Heart right ventricle (tissue), 16 donors: ENCODE measurements around the gene HECTD3. TPM values are rescaled to one million over a fixed set of nuclear protein-coding genes. Genes with fewer than 3 reads are reported as not detected.
"Not testable (repeated sequence)": the region's sequence is repeated elsewhere in the genome, so short reads cannot be mapped to it uniquely, and the experiment has no call there.

Experiments used
- ATAC-seq, 8 donors: fragments of 200-7000 bp; cut with Tn5 transposase; one replicate each; pipeline ENCODE4 v1.9.1; 2020; ENCODE audit warnings: mild to moderate bottlenecking in 8 of 8, moderate library complexity in 8 of 8, moderate number of reproducible peaks in 1 of 8
- DNase-seq, 2 donors: peaks; one replicate each; pipeline ENCODE4 v3.0.0-alpha.2; 2020
- H3K27ac ChIP-seq, 10 donors: fragments of 200-600 bp; sonication (generic) in 2 of 10; one replicate each; pipeline versions ENCODE4 v1.5.0 to v1.8.0; 2020 to 2022; ENCODE audit warnings: mild to moderate bottlenecking in 3 of 10
- H3K27me3 ChIP-seq, 7 donors: fragments of 200-600 bp; one replicate each; pipeline ENCODE4 v1.8.0; 2021 to 2022; ENCODE audit warnings: mild to moderate bottlenecking in 2 of 7
- H3K36me3 ChIP-seq, 9 donors: fragments of 200-600 bp; sonication (generic) in 1 of 9; one replicate each; pipeline versions ENCODE4 v1.5.0 to v1.8.0; 2020 to 2022; ENCODE audit warnings: mild to moderate bottlenecking in 2 of 9
- H3K4me1 ChIP-seq, 9 donors: fragments of 200-600 bp; sonication (generic) in 1 of 9; one replicate each; pipeline versions ENCODE4 v1.5.0 to v1.8.0; 2020 to 2022; ENCODE audit warnings: mild to moderate bottlenecking in 4 of 9
- H3K4me3 ChIP-seq, 10 donors: fragments of 200-600 bp; sonication (generic) in 2 of 10; one replicate each; pipeline versions ENCODE4 v1.5.0 to v1.8.0; 2020 to 2022; ENCODE audit warnings: mild to moderate bottlenecking in 7 of 10, moderate library complexity in 2 of 10
- H3K9me3 ChIP-seq, 11 donors: fragments of 200-600 bp in 10 of 11; sonication (generic) in 2 of 11; one replicate each; pipeline versions ENCODE4 v1.5.0 to v1.8.0; 2013 to 2022; ENCODE audit warnings: mild to moderate bottlenecking in 2 of 11, control low read depth in 1 of 11, moderate library complexity in 1 of 11
- CTCF ChIP-seq, 9 donors: fragments of 200-600 bp; sonication (generic) in 2 of 9; IDR thresholded peaks; one replicate each; pipeline versions ENCODE4 v1.5.0 to v1.8.0; 2021 to 2022; ENCODE audit warnings: antibody characterized with exemption in 9 of 9, mild to moderate bottlenecking in 5 of 9, moderate library complexity in 1 of 9
- WGBS, 2 donors: extraction: QIAGEN DNeasy Blood & Tissue Kit; methylation state at CpG; one replicate each; pipeline ENCODE4 v1.1.7; 2013; ENCODE audit warnings: inconsistent platforms in 1 of 2; 5-methylcytosine and 5-hydroxymethylcytosine counted together
- intact Hi-C, 10 donors: fragments of 100-400 bp; cut with DNase I; formaldehyde crosslinking; loops; one replicate each; pipeline versions ENCODE4 v1.11.1 to v1.14.2; 2022
- polyA plus RNA-seq, 2 donors: library from polyadenylated mRNA; stranded (reverse); fragments of 200-250 nt; gene quantifications; one replicate each; pipeline ENCODE4 v1.2.3, GENCODE V29; 2013
- total RNA-seq, 10 donors: library from RNA; stranded (reverse); fragmentation: NEBNext Ultra II Directional in 3 of 10; extraction: Animal tissue kit (Norgen Biotek cat#: 25700) in 3 of 10; gene quantifications; one replicate each; pipeline versions ENCODE4 v1.2.1 to v1.2.4, GENCODE V29; 2021 to 2023
- donor health status: Arrhythmogenic right ventricular cardiomyopathy.
- donor health status: ischemic (EF 13 %, LVEDD 7.1; RV severe dilation, severe dysfunction).
- donor health status: healthy with polysubstance abuse.
- donor health status: DM: no; HTN: yes; CAD: no.
- donor health status: DM: no; HTN: no; CAD: no.
- donor health status: ischemic (EF 25% LVEDD 6.9; RV normal size, moderate dysfunction).
- donor health status: ischemic (EF 25% LVEDD 5.7; RV mildly dilated, moderate dysfunction).
- donor health status: healthy.
- donor health status: DM: yes; HTN: yes; CAD: no.
- donor health status: Ischemic cardiomyopathy.
- donor health status: ischemic (EF 35%, LVEDD 5.7; RV mildly dilated, moderate dysfunction).
- donor health status: nonischemic (EF 11% LVEDD 7.7; RV severe dilation, severe dysfunction).
- donor health status: DM: yes; HTN: yes; CAD: no.
- donor health status: PGD.
- donor health status: ischemic (EF 29% LVEDD 5.4; RV normal size, mild dysfunction).
- donor health status: nonischemic (EF 23%, LVEDD 6.1; RV moderate dilation, normal function).

HECTD3 gene
- total and polyA plus RNA-seq, 12 donors = 15.2 to 29.4 (median 18.6) TPM

DNA sequence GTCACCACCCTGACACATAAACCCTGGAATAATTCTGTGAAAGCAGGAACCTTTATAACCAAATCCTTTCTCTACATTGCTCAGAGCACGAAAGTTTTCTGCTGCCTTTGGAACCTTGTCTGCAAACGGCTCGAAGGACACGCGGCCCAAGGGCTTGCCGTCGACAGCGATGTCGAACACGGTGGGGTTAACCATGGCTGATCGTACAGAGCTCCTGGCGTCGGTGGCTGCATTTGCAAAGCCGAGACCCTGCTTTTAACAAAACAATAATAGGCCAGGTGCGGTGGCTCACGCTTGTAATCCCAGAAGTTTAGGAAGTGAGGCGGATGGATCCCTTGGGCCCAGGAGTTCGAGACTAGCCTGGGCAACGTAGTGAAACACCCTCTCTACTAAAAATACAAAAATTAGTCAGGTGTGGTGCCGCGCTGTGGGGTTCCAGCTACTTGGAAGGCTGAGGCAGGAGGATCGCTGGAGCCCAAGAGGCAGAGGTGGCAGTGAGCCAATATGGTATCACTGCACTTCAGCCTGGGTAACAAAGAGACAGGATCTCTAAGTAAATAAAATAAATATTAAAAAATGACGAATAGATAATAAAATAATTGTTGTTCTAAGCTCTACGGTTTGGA, 22.5 kb downstream of the HECTD3 start:
- Histone ChIP-seq H3K27ac (no peak overlapping the region), H3K36me3 (peaks cover 0 to 2% (median 0%) of the 10 kb centered on the region in 9 donors), H3K27me3 (no peaks in the 10 kb centered on the region), H3K4me1 (peaks cover 2 to 16% (median 10%) of the 10 kb centered on the region in 9 donors), H3K9me3 (no peaks in the 10 kb centered on the region), H3K4me3 (no peak overlapping the region)
- intact Hi-C loops = loop anchor here in 4 of 10 donors (5.0 kb wide), 3 partner anchors 146 to 156 kb away; partner anchors contain the start of gene PTCH2 (in 1 of the 4)
- 86 to 87% methylated on average over 24 of the region's 24 CpGs for WGBS, 2 donors
- DNase-seq = no peak
- TF ChIP-seq CTCF (IDR thresholded peaks at IDR 0.05) = no peak
- no peak for ATAC-seq

GRCh38 chr1:44985747-44986359, 25.3 kb downstream of the HECTD3 start:
- peak overlapping the region in 9 of 10 donors; percentile 29 to 84 (median 77) for H3K27ac ChIP-seq
- peaks cover 0 to 11% (median 0%) of the 10 kb centered on the region in 9 donors for H3K36me3 ChIP-seq
- H3K27me3 ChIP-seq = no peaks in the 10 kb centered on the region
- DNase-seq = no peak
- H3K9me3 ChIP-seq = no peaks in the 10 kb centered on the region
- peak overlapping the region; percentile 55 to 89 (median 75) for H3K4me3 ChIP-seq
- intact Hi-C loops = loop anchor here in 5 of 10 donors (2.0 to 5.0 kb wide), 4 partner anchors 25 to 154 kb away; partner anchors contain the start of genes HECTD3 (in 1 of the 5) and PTCH2 (in 1 of the 5)
- ATAC-seq = peak in 6 of 8 donors; percentile 1 to 71 (median 8)
- WGBS, 2 donors = 4% methylated on average over 19 of the region's 19 CpGs
- H3K4me1 ChIP-seq = peaks cover 2 to 27% (median 10%) of the 10 kb centered on the region in 9 donors
- no peak for TF ChIP-seq CTCF (IDR thresholded peaks at IDR 0.05)

- H3K27ac ChIP-seq, ATAC-seq, intact Hi-C loops, H3K4me3 ChIP-seq, H3K4me1 ChIP-seq, DNase-seq, H3K27me3 ChIP-seq, H3K9me3 ChIP-seq: not testable (repeated sequence)
- WGBS, 2 donors = 95 to 96% methylated on average over 4 of the region's 4 CpGs
- H3K36me3 ChIP-seq = peaks cover 0 to 92% (median 35%) of the 10 kb centered on the region in 9 donors
Measured at GRCh38 chr1:44977372-44977771, 33.8 kb downstream of the HECTD3 start.

GRCh38 chr1:44976252-44976651, 34.9 kb downstream of the HECTD3 start:
- Histone ChIP-seq H3K4me1 (peaks cover 0 to 5% (median 0%) of the 10 kb centered on the region in 9 donors), H3K27ac (no peak overlapping the region), H3K36me3 (peaks cover 0 to 95% (median 35%) of the 10 kb centered on the region in 9 donors), H3K27me3 (no peaks in the 10 kb centered on the region), H3K9me3 (peaks cover 0 to 6% (median 0%) of the 10 kb centered on the region in 11 donors), H3K4me3 (no peak overlapping the region)
- 99% methylated on average over 2 of the region's 2 CpGs for WGBS, 2 donors
- intact Hi-C loops = no loop called here
- ATAC-seq (no peak), DNase-seq (no peak)
- no peak for TF ChIP-seq CTCF (IDR thresholded peaks at IDR 0.05)
